HG03520 (cell line): ENCODE results near the gene DHCR24.

ENCODE experiments used
- ATAC-seq: cut with Tn5 transposase; IDR thresholded peaks from one replicate; pipeline ENCODE4 v1.9.1; 2021; ENCODE audit warnings: mild to moderate bottlenecking, moderate library complexity; ENCODE audit not compliant: unreplicated experiment

DHCR24 gene

GRCh38 chr1:54804471-54805132 is 82.4 kb downstream of the DHCR24 start:
- no peak for ATAC-seq

- ATAC-seq: no peak
Observed at GRCh38 chr1:54803761-54804470, 83.1 kb downstream of the DHCR24 start.

GRCh38 chr1:54800899-54801759 is 85.9 kb downstream of the DHCR24 start, which contains the start of gene TTC22:
Gene TTC22 (minus strand): TSS chr1:54801323. CDS start chr1:54801163, 160 bp downstream.
- ATAC-seq: peak; percentile 82

- no peak for ATAC-seq
Observed at GRCh38 chr1:54800041-54800898, 86.7 kb downstream of the DHCR24 start.
